Mesenchymal stem cell (in vitro differentiated cells and primary cell): ENCODE data around the gene B3GNT2.

ENCODE experiments used
- DNase-seq: peaks from one replicate; pipeline ENCODE4 v3.0.0-alpha.2; 2013
- H2AFZ ChIP-seq: one replicate; pipeline ENCODE4 v1.6.1; 2013; ENCODE audit warnings: low read depth, mild to moderate bottlenecking, control low read depth, inconsistent platforms, low read length, moderate library complexity
- H2AK5ac ChIP-seq: 2 replicates; pipeline ENCODE4 v1.6.1; 2013; ENCODE audit warnings: low read length, moderate library complexity, mild to moderate bottlenecking, inconsistent platforms; ENCODE audit not compliant: severe bottlenecking
- H2BK120ac ChIP-seq: one replicate; pipeline ENCODE4 v1.6.1; 2013; ENCODE audit warnings: low read depth, mild to moderate bottlenecking, inconsistent platforms, low read length, moderate library complexity
- H2BK12ac ChIP-seq, 2 experiments: one replicate each; pipeline ENCODE4 v1.6.1; 2013; ENCODE audit warnings: inconsistent platforms in 2 of 2, low read length in 2 of 2, mild to moderate bottlenecking in 2 of 2, moderate library complexity in 2 of 2, control low read depth in 1 of 2
- H2BK15ac ChIP-seq: one replicate; pipeline ENCODE4 v1.6.1; 2013; ENCODE audit warnings: mild to moderate bottlenecking, low read depth, inconsistent platforms; ENCODE audit not compliant: poor library complexity, severe bottlenecking
- H2BK5ac ChIP-seq: 2 replicates; pipeline ENCODE4 v1.6.1; 2013; ENCODE audit warnings: low read depth, mild to moderate bottlenecking, low read length, control low read depth, inconsistent platforms; ENCODE audit not compliant: poor library complexity, severe bottlenecking
- H3K14ac ChIP-seq, 2 experiments: one replicate each; pipeline ENCODE4 v1.6.1; 2013; ENCODE audit warnings: inconsistent platforms in 2 of 2, low read length in 2 of 2, control low read depth in 1 of 2, mild to moderate bottlenecking in 1 of 2, moderate library complexity in 1 of 2
- H3K18ac ChIP-seq, 2 experiments: one replicate each; pipeline ENCODE4 v1.6.1; 2013; ENCODE audit warnings: inconsistent platforms in 2 of 2, low read length in 2 of 2, control low read depth in 1 of 2, low read depth in 1 of 2, mild to moderate bottlenecking in 1 of 2
- H3K23ac ChIP-seq, 2 experiments: one replicate each; pipeline ENCODE4 v1.6.1; 2013; ENCODE audit warnings: inconsistent platforms in 2 of 2, low read length in 2 of 2, mild to moderate bottlenecking in 2 of 2, moderate library complexity in 2 of 2, control low read depth in 1 of 2
- H3K27ac ChIP-seq: 2 replicates; pipeline ENCODE4 v1.5.1; 2013; ENCODE audit warnings: mild to moderate bottlenecking, moderate library complexity, low read length, control low read depth, inconsistent platforms; ENCODE audit not compliant: poor library complexity, severe bottlenecking
- H3K27me3 ChIP-seq, 2 experiments: 2 replicates each; pipeline versions ENCODE4 v1.6.1 to v1.7.0; 2013; ENCODE audit warnings: low read length in 2 of 2, mild to moderate bottlenecking in 2 of 2, moderate library complexity in 2 of 2, control low read depth in 1 of 2, inconsistent platforms in 1 of 2; ENCODE audit not compliant: control insufficient read depth in 1 of 2, insufficient read depth in 1 of 2
- H3K36me3 ChIP-seq, 2 experiments: 2 replicates each; pipeline versions ENCODE4 v1.6.1 to v1.7.0; 2013; ENCODE audit warnings: low read length in 2 of 2, control low read depth in 1 of 2, inconsistent platforms in 1 of 2, low read depth in 1 of 2, mild to moderate bottlenecking in 1 of 2; ENCODE audit not compliant: insufficient read depth in 2 of 2, control insufficient read depth in 1 of 2
- H3K4ac ChIP-seq, 2 experiments: one replicate each; pipeline ENCODE4 v1.6.1; 2013; ENCODE audit warnings: inconsistent platforms in 2 of 2, low read length in 2 of 2, mild to moderate bottlenecking in 2 of 2, moderate library complexity in 2 of 2, control low read depth in 1 of 2, low read depth in 1 of 2
- H3K4me1 ChIP-seq: 2 replicates; pipeline ENCODE4 v1.6.1; 2013; ENCODE audit warnings: low read depth, low read length, control low read depth; ENCODE audit not compliant: control insufficient read depth, insufficient read depth
- H3K4me2 ChIP-seq: 2 replicates; pipeline ENCODE4 v1.6.1; 2013; ENCODE audit warnings: low read length, mild to moderate bottlenecking, inconsistent platforms; ENCODE audit not compliant: poor library complexity, severe bottlenecking
- H3K4me3 ChIP-seq, 2 experiments: 2 replicates each; pipeline versions ENCODE4 v1.5.1 to v1.7.0; 2013; ENCODE audit warnings: low read length in 2 of 2, mild to moderate bottlenecking in 2 of 2, control low read depth in 1 of 2, low read depth in 1 of 2; ENCODE audit not compliant: insufficient read depth in 1 of 2
- H3K79me1 ChIP-seq: replicated peaks from 2 replicates; pipeline ENCODE4 v1.6.1; 2013; ENCODE audit warnings: mild to moderate bottlenecking, control low read depth, low read length, inconsistent platforms; ENCODE audit not compliant: poor library complexity, severe bottlenecking
- H3K9ac ChIP-seq: 2 replicates; pipeline ENCODE4 v1.7.0; 2013; ENCODE audit warnings: mild to moderate bottlenecking, low read length, moderate library complexity
- H3K9me3 ChIP-seq: 2 replicates; pipeline ENCODE4 v1.7.0; 2013; ENCODE audit warnings: mild to moderate bottlenecking, low read length; ENCODE audit not compliant: control insufficient read depth
- H4K8ac ChIP-seq: one replicate; pipeline ENCODE4 v1.6.1; 2013; ENCODE audit warnings: inconsistent platforms, mild to moderate bottlenecking, low read length, moderate library complexity
- H4K91ac ChIP-seq: one replicate; pipeline ENCODE4 v1.6.1; 2013; ENCODE audit warnings: mild to moderate bottlenecking, low read length, inconsistent platforms
- WGBS: methylation state at CpG from one replicate; pipeline ENCODE4 v1.1.7; 2013; ENCODE audit warnings: mixed read lengths; 5-methylcytosine and 5-hydroxymethylcytosine counted together

B3GNT2 gene

DNA sequence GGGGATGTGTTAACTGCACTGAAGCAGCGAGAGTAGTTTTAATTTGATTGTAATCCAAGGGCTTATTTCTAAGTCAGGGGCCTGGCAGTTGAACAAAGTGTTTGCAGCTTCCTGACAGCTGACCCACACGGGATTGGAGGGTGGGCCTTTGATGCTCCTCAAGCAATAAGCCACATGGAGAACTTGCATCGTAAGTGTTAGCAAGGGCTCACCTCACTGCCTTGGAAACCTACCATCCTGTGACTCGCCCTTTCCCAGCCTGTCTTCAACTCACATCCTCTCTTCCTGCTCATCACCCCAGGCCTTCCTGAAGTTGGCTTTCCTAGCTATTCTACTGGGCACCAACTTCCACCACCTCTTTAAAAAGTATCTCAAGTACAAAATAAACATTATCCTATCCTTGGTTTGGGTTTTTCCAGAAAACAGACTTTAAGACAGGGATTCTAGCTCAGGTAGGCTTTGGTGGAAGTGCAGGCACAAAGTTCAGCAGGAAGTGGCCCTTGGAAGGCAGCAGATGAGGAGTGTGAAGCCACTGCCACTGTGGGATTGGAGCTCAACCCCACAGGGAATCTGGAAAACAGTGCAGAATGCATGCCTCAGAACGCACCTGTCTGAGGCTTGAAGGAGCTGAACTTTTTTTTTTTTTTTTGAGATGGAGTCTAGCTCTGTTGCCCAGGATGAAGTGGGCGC lies 31.6 kb downstream of the B3GNT2 start:
- 97% methylated on average over 6 of the region's 6 CpGs for WGBS

DNA sequence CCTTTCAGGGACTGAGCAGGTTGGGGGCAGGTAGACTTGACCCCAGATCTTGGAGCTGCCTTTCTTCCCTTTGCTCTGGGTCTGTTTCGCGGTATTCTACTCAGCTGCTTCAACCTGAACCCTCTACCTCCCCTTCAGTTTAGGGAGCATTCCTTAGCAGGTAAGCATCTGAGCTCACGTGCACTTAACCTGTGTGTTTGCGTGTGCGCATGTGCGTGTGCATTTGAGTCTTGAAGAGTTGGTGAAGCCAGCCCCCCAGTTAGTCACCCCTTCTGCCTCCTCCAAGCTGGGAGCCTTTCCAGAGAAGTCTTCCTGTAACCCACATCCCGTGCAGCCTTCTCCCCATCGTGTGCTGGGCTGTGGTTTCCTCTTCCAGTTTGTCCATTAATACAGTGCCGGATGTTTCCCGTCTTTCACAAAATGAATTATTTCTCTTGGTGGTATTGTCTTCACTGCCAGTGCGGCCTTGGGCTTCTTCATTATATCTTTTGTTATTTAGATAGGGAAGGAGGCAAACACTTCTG lies 33.2 kb downstream of the B3GNT2 start:
- Histone ChIP-seq H3K27me3 (no peaks in the 10 kb centered on the region), H3K4me1 (no peaks in the 10 kb centered on the region), H2BK5ac (no peak overlapping the region), H4K8ac (no peak overlapping the region), H2BK15ac (no peak overlapping the region), H2AK5ac (no peak overlapping the region), H3K9ac (no peak overlapping the region), H3K36me3 (peaks cover 16 to 18% of the 10 kb centered on the region in 2 experiments), H3K4ac (no peak overlapping the region), H4K91ac (no peak overlapping the region), H3K14ac (no peak overlapping the region), H3K9me3 (no peaks in the 10 kb centered on the region), H3K4me2 (no peak overlapping the region), H3K23ac (no peak overlapping the region), H2BK12ac (no peak overlapping the region), H3K18ac (no peak overlapping the region), H3K79me1 (peaks cover 31% of the 10 kb centered on the region), H2AFZ (no peak overlapping the region), H2BK120ac (no peak overlapping the region), H3K27ac (no peak overlapping the region), H3K4me3 (no peak overlapping the region)
- 97% methylated on average over 11 of the region's 11 CpGs for WGBS
- no peak for DNase-seq

More for the DNA sequence above, 31.6 kb downstream of the B3GNT2 start:
- H2BK5ac ChIP-seq = no peak overlapping the region
- no peak overlapping the region for H2AK5ac ChIP-seq
- DNase-seq = no peak
- no peak overlapping the region for H3K9ac ChIP-seq
- no peak overlapping the region for H2AFZ ChIP-seq
- H3K4me3 ChIP-seq = no peak overlapping the region
- no peak overlapping the region for H3K4ac ChIP-seq
- H4K8ac ChIP-seq = no peak overlapping the region
- H2BK12ac ChIP-seq = no peak overlapping the region
- no peak overlapping the region for H3K14ac ChIP-seq
- H3K9me3 ChIP-seq = no peaks in the 10 kb centered on the region
- H3K18ac ChIP-seq = no peak overlapping the region
- H3K79me1 ChIP-seq = peaks cover 36% of the 10 kb centered on the region
- no peaks in the 10 kb centered on the region for H3K27me3 ChIP-seq
- H2BK120ac ChIP-seq = no peak overlapping the region
- H4K91ac ChIP-seq = no peak overlapping the region
- peaks cover 22 to 26% of the 10 kb centered on the region in 2 experiments for H3K36me3 ChIP-seq
- no peak overlapping the region for H3K4me2 ChIP-seq
- no peak overlapping the region for H3K27ac ChIP-seq
- no peaks in the 10 kb centered on the region for H3K4me1 ChIP-seq
- no peak overlapping the region for H3K23ac ChIP-seq
- H2BK15ac ChIP-seq = no peak overlapping the region

GRCh38 chr2:62231541-62231940 lies 35.6 kb downstream of the B3GNT2 start:
- Histone ChIP-seq H3K27ac (no peak overlapping the region), H3K4me3 (no peak overlapping the region), H2BK15ac (no peak overlapping the region), H3K9me3 (no peaks in the 10 kb centered on the region), H2BK5ac (no peak overlapping the region), H3K27me3 (no peaks in the 10 kb centered on the region), H3K4me2 (no peak overlapping the region), H3K79me1 (peaks cover 19% of the 10 kb centered on the region), H3K18ac (no peak overlapping the region), H3K4ac (no peak overlapping the region), H2AK5ac (no peak overlapping the region), H4K91ac (peak overlapping the region; percentile 73), H2BK120ac (no peak overlapping the region), H3K14ac (no peak overlapping the region), H3K4me1 (no peaks in the 10 kb centered on the region), H2AFZ (no peak overlapping the region), H4K8ac (no peak overlapping the region), H3K9ac (no peak overlapping the region), H2BK12ac (no peak overlapping the region), H3K36me3 (peaks cover 0 to 18% of the 10 kb centered on the region in 2 experiments), H3K23ac (no peak overlapping the region)
- WGBS = 67% methylated on average over 1 of the region's 4 CpGs
- no peak for DNase-seq

DNA sequence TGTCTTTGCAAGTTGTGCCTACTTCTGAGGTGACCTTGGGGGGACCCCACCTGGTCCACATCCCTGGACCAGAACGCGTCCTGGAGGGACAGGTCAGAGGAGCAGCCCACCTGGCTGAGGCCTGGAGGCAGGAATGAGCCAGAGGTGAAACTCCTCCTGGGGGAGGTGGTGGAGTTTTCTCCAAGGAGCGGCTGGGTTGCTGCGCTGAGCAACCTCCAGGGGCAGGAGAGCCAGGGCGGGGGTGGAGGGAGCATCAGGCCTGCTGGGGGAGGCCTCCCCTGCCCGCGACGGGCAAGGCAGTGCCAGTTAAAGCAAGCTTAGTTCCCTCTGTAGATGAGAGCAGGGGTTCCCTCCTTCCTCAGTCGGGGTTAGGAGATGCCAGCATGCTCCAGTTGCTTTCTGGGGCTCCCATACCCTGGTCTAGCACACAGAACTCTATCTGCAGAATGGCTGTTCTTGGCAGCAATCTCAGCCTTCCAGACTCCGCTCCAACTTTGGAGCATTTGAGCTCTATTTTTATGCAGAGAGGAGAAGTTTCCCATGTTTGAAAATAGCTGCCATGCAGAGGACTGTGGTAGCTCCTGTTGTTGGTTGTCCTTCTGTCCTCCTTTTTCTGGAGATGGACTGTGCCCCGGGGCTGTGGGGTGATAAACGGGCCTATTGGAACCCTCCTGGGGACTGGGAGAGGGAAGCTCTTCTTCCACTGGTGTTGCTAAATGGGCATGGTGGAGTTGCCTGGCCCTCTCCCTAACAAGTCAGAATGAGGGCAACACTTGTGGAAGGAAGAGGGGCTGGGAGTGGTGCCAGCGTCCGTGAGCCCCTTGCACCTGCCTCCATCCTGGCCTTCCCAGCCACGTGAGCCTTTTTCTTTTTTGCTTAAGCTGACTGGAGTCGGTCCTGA lies 39.1 kb downstream of the B3GNT2 start:
- Histone ChIP-seq H3K14ac (no peak overlapping the region), H3K18ac (no peak overlapping the region), H3K79me1 (peaks cover 10% of the 10 kb centered on the region), H3K4me1 (no peaks in the 10 kb centered on the region), H4K8ac (no peak overlapping the region), H3K4me2 (no peak overlapping the region), H3K4ac (no peak overlapping the region), H2AK5ac (no peak overlapping the region), H3K9ac (no peak overlapping the region), H3K27ac (no peak overlapping the region), H2BK12ac (no peak overlapping the region), H2AFZ (no peak overlapping the region), H3K36me3 (peaks cover 0 to 10% of the 10 kb centered on the region in 2 experiments), H2BK5ac (no peak overlapping the region), H3K4me3 (no peak overlapping the region), H4K91ac (no peak overlapping the region), H3K23ac (no peak overlapping the region), H2BK120ac (no peak overlapping the region), H3K9me3 (no peaks in the 10 kb centered on the region), H2BK15ac (no peak overlapping the region), H3K27me3 (no peaks in the 10 kb centered on the region)
- DNase-seq = no peak
- WGBS = 90% methylated on average over 15 of the region's 16 CpGs
